Esophagus muscularis mucosa (tissue), 4 donors: ENCODE data around the gene PLPP1. TPM values are rescaled to one million over a fixed set of nuclear protein-coding genes. Genes with fewer than 3 reads are reported as not detected.

Source experiments
- DNase-seq: peaks from one replicate; pipeline ENCODE4 v3.0.0-alpha.2; 2017; ENCODE audit errors: extremely low spot score
- H3K27ac ChIP-seq, 4 donors: fragments of 200-600 bp; sonication (generic); replicated peaks in 1 of 4; 1 replicate in 3 of 4; 2 replicates in 1 of 4; pipeline ENCODE4 v1.5.1; 2016 to 2019; ENCODE audit warnings: mild to moderate bottlenecking in 1 of 4
- H3K27me3 ChIP-seq, 4 donors: fragments of 200-600 bp; sonication (generic); one replicate each; pipeline versions ENCODE4 v1.5.1 to v1.6.0; 2016 to 2019
- H3K36me3 ChIP-seq, 4 donors: fragments of 200-600 bp; sonication (generic); one replicate each; pipeline ENCODE4 v1.5.1; 2016 to 2019
- H3K4me1 ChIP-seq, 4 donors: fragments of 200-600 bp; sonication (generic); one replicate each; pipeline ENCODE4 v1.5.1; 2016 to 2019
- H3K4me3 ChIP-seq, 4 donors: fragments of 200-600 bp; sonication (generic); 1 replicate in 2 of 4; 2 replicates in 2 of 4; pipeline ENCODE4 v1.5.1; 2016 to 2019; ENCODE audit warnings: mild to moderate bottlenecking in 4 of 4, moderate library complexity in 1 of 4
- H3K9me3 ChIP-seq, 4 donors: fragments of 200-600 bp; sonication (generic); 1 replicate in 3 of 4; 2 replicates in 1 of 4; pipeline ENCODE4 v1.5.1; 2016 to 2019
- CTCF ChIP-seq, 3 experiments: fragments of 200-600 bp in 2 of 3; fragments of 450-650 bp in 1 of 3; sonication (generic) in 2 of 3; IDR thresholded peaks; one replicate each; pipeline ENCODE4 v1.5.1; 2017 to 2019; ENCODE audit warnings: antibody characterized with exemption in 3 of 3, mild to moderate bottlenecking in 2 of 3, moderate library complexity in 1 of 3
- EP300 ChIP-seq: sonication (generic); formaldehyde crosslinking; IDR thresholded peaks from one replicate; pipeline ENCODE4 v1.6.1; 2017; ENCODE audit warnings: antibody characterized with exemption
- POLR2A ChIP-seq: fragments of 450-650 bp; IDR thresholded peaks from one replicate; pipeline ENCODE4 v1.6.1; 2017; ENCODE audit warnings: antibody characterized with exemption, moderate library complexity, mild to moderate bottlenecking, low read depth
- POLR2AphosphoS5 ChIP-seq, 2 donors: sonication (generic); formaldehyde crosslinking; IDR thresholded peaks; one replicate each; pipeline ENCODE4 v1.6.1; 2017; ENCODE audit warnings: antibody characterized with exemption in 2 of 2
- WGBS: methylation state at CpG from one replicate; pipeline ENCODE4 v1.1.5; 2018; 5-methylcytosine and 5-hydroxymethylcytosine counted together
- intact Hi-C: fragments of 100-400 bp; cut with DNase I; formaldehyde crosslinking; loops from one replicate; pipeline ENCODE4 v1.15.1; 2023
- total RNA-seq, 4 donors: library from RNA; depleted of rRNA; stranded (reverse); fragments of >200 nt; gene quantifications; one replicate each; pipeline versions ENCODE4 v1.1.0 to v1.2.1, GENCODE V29; 2016

Gene PLPP1
- total RNA-seq, 4 donors from 2014 or later = 186 to 306 (median 241) TPM

DNA sequence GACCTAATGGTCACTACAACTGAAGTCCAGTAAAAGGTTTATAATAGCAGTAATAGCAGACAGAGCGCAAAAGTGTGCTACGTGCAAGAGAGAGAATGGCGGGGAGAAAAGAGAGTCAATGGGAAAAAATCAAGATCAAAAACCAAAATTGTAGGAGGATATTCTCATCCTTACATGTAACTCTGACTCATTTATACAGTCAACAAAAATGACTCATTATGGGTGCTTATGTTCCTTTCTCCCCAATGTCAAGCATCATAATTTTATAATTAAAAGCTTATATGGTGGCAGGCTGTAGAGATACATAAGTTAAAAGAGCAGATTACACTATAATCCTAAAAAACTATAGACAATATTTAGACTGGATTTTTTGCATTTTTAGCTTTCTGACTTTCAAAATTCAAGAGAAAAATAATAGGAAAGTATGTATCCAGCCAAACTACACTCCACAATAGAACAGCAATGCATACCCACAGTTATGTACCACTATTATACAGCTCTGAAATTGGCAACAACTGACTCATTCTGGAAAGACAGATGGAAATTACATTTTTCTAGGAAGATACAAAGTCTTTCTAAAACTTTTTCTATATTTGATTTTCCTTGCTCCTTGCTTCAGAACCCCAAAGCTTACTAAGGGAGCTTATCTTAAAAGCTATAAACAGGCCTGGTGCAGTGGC, 78.4 kb downstream of the PLPP1 start:
- 96% methylated on average over 3 of the region's 3 CpGs for WGBS
- intact Hi-C loops = no loop called here

DNA sequence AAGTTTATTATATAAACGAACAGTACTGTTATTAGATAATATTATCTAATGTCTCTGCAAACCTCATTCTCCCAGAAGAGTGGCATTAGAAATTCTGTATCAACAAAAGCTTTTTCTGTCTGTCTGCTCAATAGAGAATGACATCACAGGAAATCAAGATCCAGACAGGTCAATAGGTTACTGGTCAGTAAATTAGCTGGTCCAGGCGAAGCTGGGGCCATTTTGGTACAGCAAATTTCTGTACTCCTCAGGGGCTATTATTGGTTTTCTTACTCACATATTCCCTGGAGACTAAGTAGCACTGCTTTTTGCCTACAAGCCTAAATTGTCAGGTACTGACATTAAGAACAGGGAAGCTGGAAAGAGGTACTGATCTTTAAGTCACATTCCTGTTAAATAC, 80.5 kb downstream of the PLPP1 start:
- 79% methylated on average over 2 of the region's 2 CpGs for WGBS
- DNase-seq = no peak
- Histone ChIP-seq H3K27ac (no peak overlapping the region), H3K4me3 (no peak overlapping the region), H3K36me3 (peaks cover 0 to 10% (median 5%) of the 10 kb centered on the region in 4 donors), H3K4me1 (peaks cover 19 to 32% (median 24%) of the 10 kb centered on the region in 4 donors), H3K27me3 (no peaks in the 10 kb centered on the region), H3K9me3 (no peaks in the 10 kb centered on the region)
- no peak for TF ChIP-seq EP300
- TF ChIP-seq CTCF (IDR thresholded peaks at IDR 0.05) = no peak
- TF ChIP-seq POLR2AphosphoS5 (IDR thresholded peaks at IDR 0.05) = no peak
- TF ChIP-seq POLR2A = no peak
- intact Hi-C loops = no loop called here

More for the DNA sequence above, 78.4 kb downstream of the PLPP1 start:
- Histone ChIP-seq H3K4me1 (peaks cover 15 to 20% (median 17%) of the 10 kb centered on the region in 4 donors), H3K9me3 (no peaks in the 10 kb centered on the region), H3K27ac (no peak overlapping the region), H3K27me3 (no peaks in the 10 kb centered on the region), H3K4me3 (no peak overlapping the region), H3K36me3 (peaks cover 0 to 10% (median 5%) of the 10 kb centered on the region in 4 donors)
- no peak for DNase-seq
- TF ChIP-seq POLR2AphosphoS5 (IDR thresholded peaks at IDR 0.05) (no peak), POLR2A (no peak), CTCF (IDR thresholded peaks at IDR 0.05) (no peak), EP300 (no peak)

DNA sequence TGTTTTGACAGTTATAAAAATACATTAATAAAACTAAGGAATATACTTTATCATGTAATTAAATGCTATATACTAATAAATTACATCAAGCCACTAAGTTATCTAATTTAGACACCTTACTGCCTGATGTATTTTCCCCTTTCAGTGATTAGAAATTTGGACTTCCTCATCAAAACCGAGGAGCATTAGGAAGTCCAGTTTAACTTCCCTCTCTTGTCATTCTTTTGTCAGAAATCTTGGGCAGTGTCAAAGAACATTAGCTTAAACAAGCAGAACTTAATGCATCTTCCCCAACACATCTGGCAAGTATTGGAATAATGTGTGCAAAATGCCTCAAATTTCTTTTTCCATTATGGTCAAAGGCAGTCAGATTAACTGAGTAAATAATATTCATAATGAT, 81.6 kb downstream of the PLPP1 start:
- no peak for TF ChIP-seq POLR2AphosphoS5 (IDR thresholded peaks at IDR 0.05)
- TF ChIP-seq EP300 = no peak
- no peak for TF ChIP-seq CTCF (IDR thresholded peaks at IDR 0.05)
- TF ChIP-seq POLR2A = no peak
- WGBS = 50% methylated on average over 1 of the region's 1 CpG
- intact Hi-C loops = no loop called here

GRCh38 chr5:55451976-55452375, 82.8 kb downstream of the PLPP1 start:
- Histone ChIP-seq H3K9me3 (no peaks in the 10 kb centered on the region), H3K36me3 (peaks cover 0 to 10% (median 5%) of the 10 kb centered on the region in 4 donors), H3K4me1 (peaks cover 26 to 47% (median 44%) of the 10 kb centered on the region in 4 donors), H3K27me3 (no peaks in the 10 kb centered on the region), H3K4me3 (no peak overlapping the region), H3K27ac (no peak overlapping the region)
- intact Hi-C loops = no loop called here
- WGBS = 93% methylated on average over 2 of the region's 2 CpGs
- no peak for DNase-seq
- TF ChIP-seq POLR2A (no peak), EP300 (no peak), POLR2AphosphoS5 (IDR thresholded peaks at IDR 0.05) (no peak), CTCF (IDR thresholded peaks at IDR 0.05) (no peak)

More for the DNA sequence above, 81.6 kb downstream of the PLPP1 start:
- Histone ChIP-seq H3K4me3 (no peak overlapping the region), H3K4me1 (peaks cover 19 to 37% (median 33%) of the 10 kb centered on the region in 4 donors), H3K27ac (no peak overlapping the region), H3K27me3 (no peaks in the 10 kb centered on the region), H3K9me3 (no peaks in the 10 kb centered on the region), H3K36me3 (peaks cover 0 to 10% (median 5%) of the 10 kb centered on the region in 4 donors)
- DNase-seq = no peak
